Endothelial cell of umbilical vein (primary cell): ENCODE results near the gene VPS35.

ENCODE experiments used
- CTCF ChIP-seq, 2 donors: IDR thresholded peaks; 1 replicate in 1 of 2; 2 replicates in 1 of 2; pipeline ENCODE4 v1.5.1; 2011; ENCODE audit warnings: low read length in 2 of 2, mild to moderate bottlenecking in 2 of 2, moderate library complexity in 2 of 2, control low read depth in 1 of 2, inconsistent platforms in 1 of 2, low read depth in 1 of 2; ENCODE audit not compliant: insufficient read depth in 1 of 2; ENCODE audit errors: extremely low read depth in 1 of 2
- EZH2 ChIP-seq: IDR thresholded peaks from 2 replicates; pipeline ENCODE4 v1.6.1; 2012; ENCODE audit warnings: borderline replicate concordance, low read depth, mild to moderate bottlenecking, moderate library complexity, low read length, inconsistent platforms; ENCODE audit not compliant: severe bottlenecking
- MYC ChIP-seq: IDR thresholded peaks from one replicate; pipeline ENCODE4 v1.6.1; 2011; ENCODE audit warnings: mild to moderate bottlenecking, low read depth, low read length
- POLR2A ChIP-seq: IDR thresholded peaks from 2 replicates; pipeline ENCODE4 v1.6.1; 2012; ENCODE audit warnings: low read depth, mild to moderate bottlenecking, control low read depth, low read length

- no peak for TF ChIP-seq CTCF (IDR thresholded peaks at IDR 0.05; ENCODE audit: extremely low read depth in 1 of 2, insufficient read depth in 1 of 2, low read depth in 1 of 2, low read length in 2 of 2)
- no peak for TF ChIP-seq POLR2A
- no peak for TF ChIP-seq MYC
- TF ChIP-seq EZH2: no peak
These were observed 40.3 kb downstream of the VPS35 start for GRCh38 chr16:46648656-46649055.
